CD4-positive, alpha-beta T cell (primary cell): ENCODE measurements around the gene FMN1. TPM values are rescaled to one million over a fixed set of nuclear protein-coding genes. Genes with fewer than 3 reads are reported as not detected.

Source experiments
- ATAC-seq: fragments of 200-7000 bp; cut with Tn5 transposase; one replicate; pipeline ENCODE4 v1.10.0; 2022; ENCODE audit warnings: mild to moderate bottlenecking; ENCODE audit not compliant: poor library complexity
- CTCF ChIA-PET: fragments of 350-600 bp; sonication (Branson Sonifier 250); formaldehyde crosslinking; loops from one replicate; lab custom pipeline; 2021; ENCODE audit warnings: antibody characterized with exemption, inconsistent platforms; lab: Charles Lee
- POLR2A ChIA-PET: fragments of 350-600 bp; sonication (Branson Sonifier 250); formaldehyde crosslinking; loops from one replicate; lab custom pipeline; 2021; ENCODE audit warnings: antibody characterized with exemption, inconsistent platforms; lab: Charles Lee
- DNase-seq, 14 experiments: peaks; one replicate each; pipeline ENCODE4 v3.0.0-alpha.2; 2013 to 2020; ENCODE audit warnings: mixed read lengths in 2 of 14
- H3K27ac ChIP-seq, 2 donors: one replicate each; pipeline versions ENCODE4 v1.5.1 to v1.7.0; 2013; ENCODE audit warnings: low read length in 2 of 2, low read depth in 1 of 2, mild to moderate bottlenecking in 1 of 2
- H3K27me3 ChIP-seq, 2 experiments: 1 replicate in 1 of 2; 2 replicates in 1 of 2; pipeline versions ENCODE4 v1.6.1 to v1.7.0; 2013; ENCODE audit warnings: low read length in 2 of 2, control low read depth in 1 of 2, mild to moderate bottlenecking in 1 of 2, moderate library complexity in 1 of 2; ENCODE audit not compliant: insufficient read depth in 2 of 2, control insufficient read depth in 1 of 2
- H3K36me3 ChIP-seq: one replicate; pipeline ENCODE4 v1.6.1; 2013; ENCODE audit warnings: low read length, control low read depth; ENCODE audit not compliant: insufficient read depth
- H3K4me1 ChIP-seq: one replicate; pipeline ENCODE4 v1.6.1; 2013; ENCODE audit warnings: low read length, control low read depth; ENCODE audit not compliant: insufficient read depth
- H3K4me3 ChIP-seq: one replicate; pipeline ENCODE4 v1.5.1; 2013; ENCODE audit warnings: mild to moderate bottlenecking, low read length, moderate library complexity
- H3K9me3 ChIP-seq, 2 experiments: 1 replicate in 1 of 2; 2 replicates in 1 of 2; pipeline versions ENCODE4 v1.6.1 to v1.7.0; 2013; ENCODE audit warnings: low read length in 2 of 2, mild to moderate bottlenecking in 2 of 2, control low read depth in 1 of 2, moderate library complexity in 1 of 2; ENCODE audit not compliant: control insufficient read depth in 1 of 2, insufficient read depth in 1 of 2
- H3K27ac Mint-ChIP-seq: one replicate; pipeline ENCODE4 v1.8.0; 2020; ENCODE audit warnings: mixed read lengths
- H3K27me3 Mint-ChIP-seq: one replicate; pipeline ENCODE4 v1.8.0; 2021; ENCODE audit warnings: mixed read lengths
- H3K36me3 Mint-ChIP-seq: one replicate; pipeline ENCODE4 v1.8.0; 2021; ENCODE audit warnings: low read depth, mixed read lengths
- H3K4me1 Mint-ChIP-seq: one replicate; pipeline ENCODE4 v1.8.0; 2021; ENCODE audit warnings: low read depth, mixed read lengths
- H3K4me3 Mint-ChIP-seq: one replicate; pipeline ENCODE4 v1.8.0; 2020; ENCODE audit warnings: mild to moderate bottlenecking, mixed read lengths
- H3K9me3 Mint-ChIP-seq: one replicate; pipeline ENCODE4 v1.8.0; 2020; ENCODE audit warnings: mixed read lengths
- intact Hi-C, 2 experiments: fragments of 100-400 bp; cut with DNase I in 1 of 2; cut with micrococcal nuclease in 1 of 2; formaldehyde crosslinking; loops; one replicate each; pipeline versions ENCODE4 v1.15.1 to v1.9.0; 2023 to 2025; cut with DNase I, micrococcal nuclease
- total RNA-seq, 174 experiments: library from RNA in 2 of 174; stranded (reverse) in 2 of 174; gene quantifications; one replicate each; pipeline ENCODE4 v1.2.3 and lab custom pipeline; 2021 to 2026
- TF ChIP-seq, protein P1 (sequence below): fragments of 200-600 bp; IDR thresholded peaks from one replicate; pipeline ENCODE4 v1.8.0; 2022; ENCODE audit warnings: antibody characterized with exemption, mild to moderate bottlenecking

FMN1 gene
- total RNA-seq, 2 experiments from 2014 or later: 0.39 to 0.55 TPM

DNA sequence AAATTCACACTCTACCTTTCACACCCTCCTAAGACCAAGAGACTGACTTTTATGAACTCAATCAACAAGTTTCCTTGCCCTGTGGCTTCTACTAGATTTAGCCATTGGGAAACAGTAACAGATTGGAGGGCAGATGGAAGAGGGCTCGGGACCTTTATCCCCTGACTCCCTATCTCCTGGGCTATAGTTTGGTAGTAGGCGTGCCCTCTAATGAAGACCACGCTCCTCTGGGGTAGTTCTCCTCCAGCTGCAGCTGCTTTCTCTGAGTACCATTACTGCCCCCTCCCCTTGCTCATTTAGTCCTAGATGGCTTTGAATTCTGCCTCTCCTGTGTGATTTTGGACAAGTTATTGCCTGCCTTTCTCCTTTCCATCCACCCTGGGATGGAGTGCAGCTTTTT is 33.3 kb downstream of the FMN1 start:
- peaks cover 11% of the 10 kb centered on the region for H3K27me3 Mint-ChIP-seq

DNA sequence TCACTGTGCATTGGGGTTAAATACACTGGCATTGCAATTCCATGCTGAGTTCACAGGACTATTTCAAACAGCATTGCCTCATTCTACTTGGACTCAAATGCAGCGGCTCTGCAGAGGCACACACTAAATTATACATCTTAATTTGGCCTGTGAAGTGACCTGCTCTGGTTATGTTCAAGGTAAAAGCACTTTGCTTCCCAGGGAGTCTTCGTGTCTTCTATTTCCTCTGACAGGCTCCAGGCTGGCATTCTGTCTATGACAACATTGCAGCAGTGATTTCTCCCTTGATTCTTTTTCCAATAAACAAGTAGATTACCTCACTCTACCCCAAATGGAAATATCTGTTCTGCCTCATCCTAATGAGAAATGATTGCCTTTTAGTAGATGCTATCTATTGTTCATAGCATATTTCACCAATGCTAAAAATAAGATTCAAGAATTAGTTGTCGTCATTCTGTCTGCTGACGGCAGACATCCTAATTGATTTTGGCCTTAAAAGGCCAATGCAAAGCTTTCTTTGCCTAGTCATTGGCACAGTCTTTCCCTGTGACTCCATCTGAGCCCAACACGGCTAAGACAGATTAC is 33.8 kb downstream of the FMN1 start:
- no peaks in the 10 kb centered on the region for H3K9me3 Mint-ChIP-seq
- no peaks in the 10 kb centered on the region for H3K36me3 ChIP-seq
- TF ChIP-seq, protein P1, sequence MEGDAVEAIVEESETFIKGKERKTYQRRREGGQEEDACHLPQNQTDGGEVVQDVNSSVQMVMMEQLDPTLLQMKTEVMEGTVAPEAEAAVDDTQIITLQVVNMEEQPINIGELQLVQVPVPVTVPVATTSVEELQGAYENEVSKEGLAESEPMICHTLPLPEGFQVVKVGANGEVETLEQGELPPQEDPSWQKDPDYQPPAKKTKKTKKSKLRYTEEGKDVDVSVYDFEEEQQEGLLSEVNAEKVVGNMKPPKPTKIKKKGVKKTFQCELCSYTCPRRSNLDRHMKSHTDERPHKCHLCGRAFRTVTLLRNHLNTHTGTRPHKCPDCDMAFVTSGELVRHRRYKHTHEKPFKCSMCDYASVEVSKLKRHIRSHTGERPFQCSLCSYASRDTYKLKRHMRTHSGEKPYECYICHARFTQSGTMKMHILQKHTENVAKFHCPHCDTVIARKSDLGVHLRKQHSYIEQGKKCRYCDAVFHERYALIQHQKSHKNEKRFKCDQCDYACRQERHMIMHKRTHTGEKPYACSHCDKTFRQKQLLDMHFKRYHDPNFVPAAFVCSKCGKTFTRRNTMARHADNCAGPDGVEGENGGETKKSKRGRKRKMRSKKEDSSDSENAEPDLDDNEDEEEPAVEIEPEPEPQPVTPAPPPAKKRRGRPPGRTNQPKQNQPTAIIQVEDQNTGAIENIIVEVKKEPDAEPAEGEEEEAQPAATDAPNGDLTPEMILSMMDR: no peak
- DNase-seq (no peak), ATAC-seq (no peak)
- no peak overlapping the region for H3K4me3 Mint-ChIP-seq
- H3K4me1 Mint-ChIP-seq: peaks cover 14% of the 10 kb centered on the region
- no peak overlapping the region for H3K27ac ChIP-seq
- no peaks in the 10 kb centered on the region for H3K9me3 ChIP-seq
- no peaks in the 10 kb centered on the region for H3K4me1 ChIP-seq
- H3K4me3 ChIP-seq: no peak overlapping the region
- intact Hi-C loops: loop anchor here in 1 of 2 experiments (1.0 kb wide), 1 partner anchor 37 kb away; no protein-coding TSS in a partner anchor
- CTCF ChIA-PET: no interaction called here
- peaks cover 0 to 2% of the 10 kb centered on the region in 2 experiments for H3K27me3 ChIP-seq
- peaks cover 11% of the 10 kb centered on the region for H3K27me3 Mint-ChIP-seq
- H3K27ac Mint-ChIP-seq: no peak overlapping the region
- no peaks in the 10 kb centered on the region for H3K36me3 Mint-ChIP-seq
- POLR2A ChIA-PET: no interaction called here

More for the DNA sequence above, 33.3 kb downstream of the FMN1 start:
- no peaks in the 10 kb centered on the region for H3K36me3 Mint-ChIP-seq
- ATAC-seq (no peak), DNase-seq (no peak)
- H3K9me3 Mint-ChIP-seq: no peaks in the 10 kb centered on the region
- intact Hi-C loops: no loop called here
- H3K27me3 ChIP-seq: peaks cover 0 to 2% of the 10 kb centered on the region in 2 experiments
- POLR2A ChIA-PET: no interaction called here
- CTCF ChIA-PET: no interaction called here
- H3K27ac ChIP-seq: no peak overlapping the region
- no peaks in the 10 kb centered on the region for H3K9me3 ChIP-seq
- H3K4me3 ChIP-seq: no peak overlapping the region
- no peak overlapping the region for H3K4me3 Mint-ChIP-seq
- H3K4me1 Mint-ChIP-seq: peaks cover 14% of the 10 kb centered on the region
- no peak overlapping the region for H3K27ac Mint-ChIP-seq
- TF ChIP-seq, protein P1: no peak
- H3K4me1 ChIP-seq: no peaks in the 10 kb centered on the region
- H3K36me3 ChIP-seq: no peaks in the 10 kb centered on the region

DNA sequence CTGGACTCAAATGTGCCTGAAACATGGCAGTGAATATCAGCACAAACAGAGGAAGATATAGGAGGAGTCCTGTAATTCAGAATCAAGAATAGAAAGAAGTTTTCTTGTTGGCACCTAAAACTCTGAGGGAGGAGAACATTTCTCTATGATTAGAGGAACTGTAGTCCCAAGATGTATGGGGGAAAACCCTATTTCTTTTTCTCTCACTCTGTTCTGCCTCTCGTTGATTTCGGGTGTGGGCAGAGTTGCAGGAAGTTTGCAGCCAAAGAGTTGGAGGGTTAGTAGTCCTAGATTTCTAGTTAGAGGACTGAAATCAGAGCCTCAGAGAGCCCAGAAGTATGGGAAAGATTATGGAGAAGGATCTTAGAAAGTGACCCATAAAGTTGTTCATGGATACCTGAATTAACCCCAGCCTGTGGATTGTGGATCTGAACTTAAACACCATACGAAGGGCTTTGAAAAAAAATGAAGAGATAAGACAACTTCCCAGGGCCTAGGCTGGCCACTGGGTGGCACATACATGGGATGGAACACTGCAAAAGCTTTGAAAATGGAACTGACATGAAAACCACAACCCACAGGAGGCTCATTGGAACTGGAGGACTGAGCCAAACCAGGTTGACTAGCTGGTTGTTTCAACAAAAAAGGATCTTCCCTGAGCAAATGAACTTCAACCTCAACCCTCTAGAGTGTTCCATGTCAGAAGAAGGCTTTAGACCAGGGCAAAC is 34.6 kb downstream of the FMN1 start:
- ChIA-PET CTCF (no interaction called here), POLR2A (no interaction called here)
- Histone ChIP-seq H3K4me1 (no peaks in the 10 kb centered on the region), H3K4me3 (no peak overlapping the region), H3K9me3 (no peaks in the 10 kb centered on the region), H3K27me3 (peaks cover 0 to 2% of the 10 kb centered on the region in 2 experiments), H3K27ac (no peak overlapping the region), H3K36me3 (no peaks in the 10 kb centered on the region)
- H3K27me3 Mint-ChIP-seq: peaks cover 11% of the 10 kb centered on the region
- intact Hi-C loops: loop anchor here in 1 of 2 experiments (1.0 kb wide), 1 partner anchor 37 kb away; no protein-coding TSS in a partner anchor
- no peak overlapping the region for H3K27ac Mint-ChIP-seq
- ATAC-seq: no peak
- no peak for DNase-seq
- TF ChIP-seq, protein P1: no peak
- no peaks in the 10 kb centered on the region for H3K36me3 Mint-ChIP-seq
- peaks cover 14% of the 10 kb centered on the region for H3K4me1 Mint-ChIP-seq
- no peaks in the 10 kb centered on the region for H3K9me3 Mint-ChIP-seq
- no peak overlapping the region for H3K4me3 Mint-ChIP-seq
